ENCODE results near the gene TSHZ2. TPM values are rescaled to one million over a fixed set of nuclear protein-coding genes. Genes with fewer than 3 reads are reported as not detected.

TSHZ2 gene
- total RNA-seq, 4 donors from 2014 or later: 1.9 to 12.9 (median 5.0) TPM

DNA sequence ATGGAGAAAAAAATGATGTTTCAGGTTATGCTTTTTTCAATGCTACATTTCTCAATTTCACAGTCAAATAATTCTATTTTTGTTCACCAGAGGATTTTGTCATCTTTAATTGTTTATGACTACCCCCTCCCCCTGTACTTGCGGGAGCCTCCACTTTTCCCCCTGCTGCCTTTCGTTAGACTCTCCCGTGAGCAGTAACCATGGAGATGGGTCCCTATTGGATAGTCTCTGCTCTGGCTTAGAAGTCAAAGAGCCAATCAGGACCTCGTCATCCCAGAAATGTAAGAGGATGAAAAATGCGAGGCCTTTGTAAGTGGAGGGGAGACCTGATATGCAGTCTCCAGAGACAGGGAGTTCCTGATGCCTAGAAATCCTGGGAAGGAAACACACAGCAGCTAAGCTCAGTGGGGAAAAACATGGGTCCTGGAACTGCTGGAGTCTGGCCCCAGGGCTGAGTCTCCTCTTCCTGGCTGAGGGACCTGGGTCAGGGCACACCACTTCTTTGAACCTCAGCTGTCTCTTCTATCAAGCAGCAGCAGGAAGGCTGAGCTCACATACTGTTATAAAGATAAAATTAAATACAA, 298.7 kb downstream of the TSHZ2 start:
- Histone ChIP-seq H3K9me3 (no peaks in the 10 kb centered on the region), H3K4me3 (no peak overlapping the region), H3K36me3 (no peaks in the 10 kb centered on the region), H3K4me1 (no peaks in the 10 kb centered on the region), H3K27me3 (no peaks in the 10 kb centered on the region), H3K27ac (no peak overlapping the region)
- in situ Hi-C loops (cut with MboI; ENCODE audit: low pct_ligation_motif_present in 1 of 4, low pct_unique_long_range_greater_than_20kb in 1 of 4, low sequenced_read_pairs in 3 of 4) (no loop called here), intact Hi-C loops (cut with DNase I; ENCODE audit: low total_unique reads) (no loop called here)
- 76 to 89% methylated on average over 3 to 5 of the region's 5 CpGs for WGBS, 2 donors (ENCODE audit: low coverage in 1 of 2)
- no peak for DNase-seq
- TF ChIP-seq, protein P1, sequence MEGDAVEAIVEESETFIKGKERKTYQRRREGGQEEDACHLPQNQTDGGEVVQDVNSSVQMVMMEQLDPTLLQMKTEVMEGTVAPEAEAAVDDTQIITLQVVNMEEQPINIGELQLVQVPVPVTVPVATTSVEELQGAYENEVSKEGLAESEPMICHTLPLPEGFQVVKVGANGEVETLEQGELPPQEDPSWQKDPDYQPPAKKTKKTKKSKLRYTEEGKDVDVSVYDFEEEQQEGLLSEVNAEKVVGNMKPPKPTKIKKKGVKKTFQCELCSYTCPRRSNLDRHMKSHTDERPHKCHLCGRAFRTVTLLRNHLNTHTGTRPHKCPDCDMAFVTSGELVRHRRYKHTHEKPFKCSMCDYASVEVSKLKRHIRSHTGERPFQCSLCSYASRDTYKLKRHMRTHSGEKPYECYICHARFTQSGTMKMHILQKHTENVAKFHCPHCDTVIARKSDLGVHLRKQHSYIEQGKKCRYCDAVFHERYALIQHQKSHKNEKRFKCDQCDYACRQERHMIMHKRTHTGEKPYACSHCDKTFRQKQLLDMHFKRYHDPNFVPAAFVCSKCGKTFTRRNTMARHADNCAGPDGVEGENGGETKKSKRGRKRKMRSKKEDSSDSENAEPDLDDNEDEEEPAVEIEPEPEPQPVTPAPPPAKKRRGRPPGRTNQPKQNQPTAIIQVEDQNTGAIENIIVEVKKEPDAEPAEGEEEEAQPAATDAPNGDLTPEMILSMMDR (IDR thresholded peaks at IDR 0.05): no peak
- TF ChIP-seq EP300 (IDR thresholded peaks at IDR 0.05; ENCODE audit: low read depth): no peak
- TF ChIP-seq POLR2AphosphoS5 (IDR thresholded peaks at IDR 0.05): no peak
- TF ChIP-seq POLR2A (IDR thresholded peaks at IDR 0.05): no peak

DNA sequence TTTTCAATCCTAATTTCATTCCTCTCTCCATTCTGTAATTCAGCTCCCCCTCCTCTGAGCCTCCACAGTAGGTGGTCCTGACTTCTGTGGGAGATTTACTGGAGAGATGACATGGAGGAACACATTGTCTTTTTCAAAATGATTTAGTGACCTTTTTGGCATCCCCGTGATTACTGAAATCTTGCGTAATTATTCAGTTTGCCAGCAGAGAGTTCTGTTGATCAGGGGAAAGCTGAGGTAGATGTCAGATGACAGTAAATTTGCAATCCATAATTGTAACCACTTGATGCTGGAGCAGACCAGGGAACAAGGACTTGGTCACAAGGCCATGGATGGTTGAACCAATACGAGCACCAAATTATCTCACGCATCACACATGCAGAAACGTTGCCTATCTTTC, 302.2 kb downstream of the TSHZ2 start:
- Histone ChIP-seq H3K27me3 (no peaks in the 10 kb centered on the region), H3K4me3 (no peak overlapping the region), H3K9me3 (no peaks in the 10 kb centered on the region), H3K4me1 (no peaks in the 10 kb centered on the region), H3K36me3 (no peaks in the 10 kb centered on the region), H3K27ac (no peak overlapping the region)
- DNase-seq: no peak
- in situ Hi-C loops (cut with MboI; ENCODE audit: low pct_ligation_motif_present in 1 of 4, low pct_unique_long_range_greater_than_20kb in 1 of 4, low sequenced_read_pairs in 3 of 4): no loop called here
- TF ChIP-seq, protein P1 (IDR thresholded peaks at IDR 0.05): no peak
- no peak for TF ChIP-seq EP300 (IDR thresholded peaks at IDR 0.05; ENCODE audit: low read depth)
- no peak for TF ChIP-seq POLR2A (IDR thresholded peaks at IDR 0.05)
- no peak for TF ChIP-seq POLR2AphosphoS5 (IDR thresholded peaks at IDR 0.05)
- 77 to 90% methylated on average over 5 of the region's 5 CpGs for WGBS, 2 donors (ENCODE audit: low coverage in 1 of 2)
- intact Hi-C loops (cut with DNase I; ENCODE audit: low total_unique reads): no loop called here

DNA sequence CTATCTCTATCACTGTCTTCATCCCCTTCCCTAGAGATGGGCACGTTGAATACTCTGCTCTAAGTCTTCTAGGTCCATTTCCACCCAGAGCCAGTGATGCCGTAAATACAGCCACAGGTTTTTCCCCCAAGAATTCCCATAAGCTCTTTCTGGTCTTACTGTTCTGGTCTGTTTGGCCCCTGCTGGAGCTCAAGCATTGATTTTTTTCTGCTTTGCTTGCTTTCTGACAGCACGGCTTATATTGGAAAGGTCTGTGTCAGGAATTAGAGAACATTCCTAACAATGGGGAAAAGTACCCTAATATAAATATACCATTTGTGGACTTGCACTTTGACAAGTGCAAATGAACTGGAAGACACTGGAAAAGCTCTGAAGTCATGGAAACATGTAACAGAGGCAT, 302.6 kb downstream of the TSHZ2 start:
- WGBS, 2 donors (ENCODE audit: low coverage in 1 of 2): 65 to 100% methylated on average over 1 to 3 of the region's 3 CpGs
- no peaks in the 10 kb centered on the region for H3K9me3 ChIP-seq
- H3K4me1 ChIP-seq: no peaks in the 10 kb centered on the region
- H3K27ac ChIP-seq: no peak overlapping the region
- intact Hi-C loops (cut with DNase I; ENCODE audit: low total_unique reads): no loop called here
- no peaks in the 10 kb centered on the region for H3K36me3 ChIP-seq
- DNase-seq: no peak
- H3K4me3 ChIP-seq: no peak overlapping the region
- no peak for TF ChIP-seq POLR2AphosphoS5 (IDR thresholded peaks at IDR 0.05)
- TF ChIP-seq, protein P1 (IDR thresholded peaks at IDR 0.05): no peak
- no peak for TF ChIP-seq EP300 (IDR thresholded peaks at IDR 0.05; ENCODE audit: low read depth)
- no peak for TF ChIP-seq POLR2A (IDR thresholded peaks at IDR 0.05)
- no peaks in the 10 kb centered on the region for H3K27me3 ChIP-seq
- in situ Hi-C loops (cut with MboI; ENCODE audit: low pct_ligation_motif_present in 1 of 4, low pct_unique_long_range_greater_than_20kb in 1 of 4, low sequenced_read_pairs in 3 of 4): no loop called here

DNA sequence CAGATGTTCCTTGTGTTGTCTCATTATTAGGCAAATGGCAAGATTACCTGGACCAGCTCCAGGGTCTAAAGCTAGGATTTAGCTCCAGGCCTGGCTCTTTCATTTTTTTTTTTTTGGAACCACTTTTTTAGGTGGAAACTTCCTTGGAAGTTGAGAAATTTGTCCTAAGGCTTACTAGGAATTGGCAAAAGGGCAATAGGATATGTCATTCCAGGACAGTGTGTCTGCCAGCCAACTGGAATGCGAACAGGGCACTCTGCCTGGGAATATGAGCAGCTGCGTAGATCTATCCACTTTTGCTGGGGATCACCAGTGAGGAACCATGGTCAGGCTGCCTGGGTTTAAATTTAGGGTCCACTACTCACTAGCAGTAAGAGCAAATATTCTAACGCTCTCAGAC, 304.0 kb downstream of the TSHZ2 start:
- no peaks in the 10 kb centered on the region for H3K4me1 ChIP-seq
- H3K9me3 ChIP-seq: no peaks in the 10 kb centered on the region
- no peak for DNase-seq
- TF ChIP-seq POLR2A (IDR thresholded peaks at IDR 0.05) (no peak), POLR2AphosphoS5 (IDR thresholded peaks at IDR 0.05) (no peak), EP300 (IDR thresholded peaks at IDR 0.05; ENCODE audit: low read depth) (no peak)
- TF ChIP-seq, protein P1 (IDR thresholded peaks at IDR 0.05): no peak
- no peaks in the 10 kb centered on the region for H3K36me3 ChIP-seq
- in situ Hi-C loops (cut with MboI; ENCODE audit: low pct_ligation_motif_present in 1 of 4, low pct_unique_long_range_greater_than_20kb in 1 of 4, low sequenced_read_pairs in 3 of 4): no loop called here
- H3K27ac ChIP-seq: no peak overlapping the region
- intact Hi-C loops (cut with DNase I; ENCODE audit: low total_unique reads): no loop called here
- H3K27me3 ChIP-seq: no peaks in the 10 kb centered on the region
- 83 to 100% methylated on average over 1 to 3 of the region's 3 CpGs for WGBS, 2 donors (ENCODE audit: low coverage in 1 of 2)
- H3K4me3 ChIP-seq: no peak overlapping the region
